HT-29 (cell line): ENCODE measurements around the gene CCDC78. TPM values are rescaled to one million over a fixed set of nuclear protein-coding genes. Genes with fewer than 3 reads are reported as not detected.
"Not testable (repeated sequence)": the region's sequence is repeated elsewhere in the genome, so short reads cannot be mapped to it uniquely, and the experiment has no call there.

Experiments used
- DNase-seq: peaks from one replicate; pipeline ENCODE4 v3.0.0-alpha.2; 2015; ENCODE audit warnings: low spot score
- total RNA-seq: library from RNA; depleted of rRNA; stranded (reverse); fragments of >200 nt; shearing (Covaris generic); gene quantifications from 2 replicates; pipeline ENCODE4 v1.2.3, GENCODE V29; 2014

Gene CCDC78
- total RNA-seq, 1 experiment from 2014 or later = 22.9 TPM

DNA sequence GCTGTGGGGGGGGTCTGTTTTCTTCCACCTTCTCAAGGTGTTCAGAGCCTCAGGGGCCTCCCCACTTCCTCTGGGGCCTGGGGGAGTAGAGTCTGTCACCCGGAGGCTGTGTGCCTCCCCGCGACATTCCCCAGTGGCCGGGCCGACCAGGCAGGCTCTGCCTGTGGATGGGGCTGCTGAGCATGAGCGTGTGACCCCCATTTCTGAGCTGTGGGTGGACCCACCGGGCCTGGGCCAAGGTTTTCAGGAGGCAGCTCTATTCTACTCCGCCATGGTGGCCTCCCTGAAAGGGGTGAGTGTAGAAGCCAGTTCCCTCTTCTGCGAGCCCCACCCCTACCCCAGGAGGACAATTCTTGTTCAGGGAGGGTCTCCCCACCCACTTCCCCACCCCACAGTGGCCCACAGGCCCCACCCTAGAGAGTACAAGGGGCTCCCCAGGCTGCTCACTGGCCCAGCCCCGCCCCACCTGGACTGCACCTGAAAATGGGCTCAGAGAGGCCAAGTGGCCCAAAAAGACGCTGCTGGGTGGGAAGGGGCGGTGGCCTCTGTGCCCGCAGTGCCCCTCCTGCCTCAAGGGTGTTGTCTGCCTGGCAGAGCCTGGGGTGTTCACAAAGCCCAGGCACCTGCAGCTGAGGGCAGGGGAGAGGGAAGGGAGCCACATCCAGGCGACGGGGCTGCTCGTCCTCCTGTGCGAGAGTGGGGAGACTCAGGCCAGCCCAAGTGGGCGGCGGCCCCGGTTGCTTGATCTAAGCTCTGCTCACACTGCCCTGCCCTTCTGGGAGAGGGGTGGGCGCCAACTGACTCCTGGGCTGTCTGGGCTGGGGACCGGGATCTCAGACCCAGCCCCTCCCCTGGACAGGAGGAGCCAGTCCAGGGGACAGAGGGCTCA is 35.6 kb upstream of the CCDC78 start:
- no peak for DNase-seq

GRCh38 chr16:760545-761343 is 34.5 kb upstream of the CCDC78 start, which contains the start of gene MSLN:
Gene MSLN, plus strand, starts transcription at chr16:760734. Its CDS starts 1,947 bp downstream, at chr16:762681.
- DNase-seq = no peak

- no peak for DNase-seq
Measured at GRCh38 chr16:760065-760464, 33.8 kb upstream of the CCDC78 start.

DNA sequence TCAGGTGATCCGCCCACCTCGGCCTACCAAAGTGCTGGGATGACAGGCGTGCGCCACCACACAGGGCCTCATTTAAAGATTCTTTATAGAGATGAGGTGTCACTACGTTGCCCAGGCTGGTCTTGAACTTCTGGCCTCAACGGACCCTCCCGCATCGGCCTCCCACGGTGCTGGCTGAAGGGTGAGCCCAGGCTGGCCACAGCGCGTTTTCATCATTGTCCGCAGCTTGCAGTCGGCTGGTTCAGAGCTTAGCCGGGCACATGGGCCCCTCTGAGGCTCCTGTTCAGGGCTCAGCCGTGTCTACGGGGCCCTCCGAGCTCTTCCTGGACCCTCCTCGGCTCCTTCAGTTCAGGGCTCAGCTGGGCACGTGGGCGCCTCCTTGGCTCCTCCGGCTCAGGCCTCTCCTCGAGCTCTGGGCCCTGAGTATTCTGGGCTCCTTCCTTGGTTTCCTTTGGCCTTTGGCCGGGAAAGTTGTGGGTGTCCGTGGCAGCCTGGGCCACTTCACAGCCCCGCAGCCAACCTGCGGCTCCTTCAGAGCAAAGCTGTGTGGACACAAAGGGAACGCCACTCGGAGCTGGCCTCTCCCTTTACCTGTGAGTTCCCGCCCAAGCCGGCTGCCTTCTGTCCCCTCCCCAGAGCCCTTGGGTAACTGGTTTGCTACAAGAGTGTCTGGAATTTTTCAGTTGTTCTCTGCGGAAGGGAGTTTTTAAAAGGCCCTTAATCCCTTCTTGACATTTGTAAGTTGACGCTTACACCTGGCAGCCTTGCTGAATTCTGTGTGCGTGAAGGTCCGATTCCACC is 33.1 kb upstream of the CCDC78 start:
- DNase-seq = peak; percentile 56

GRCh38 chr16:756428-756827 is 30.2 kb upstream of the CCDC78 start:
- no peak for DNase-seq

GRCh38 chr16:754656-755055 is 28.4 kb upstream of the CCDC78 start:
- no peak for DNase-seq

GRCh38 chr16:754121-754607 is 27.9 kb upstream of the CCDC78 start:
- not testable (repeated sequence) for DNase-seq

DNA sequence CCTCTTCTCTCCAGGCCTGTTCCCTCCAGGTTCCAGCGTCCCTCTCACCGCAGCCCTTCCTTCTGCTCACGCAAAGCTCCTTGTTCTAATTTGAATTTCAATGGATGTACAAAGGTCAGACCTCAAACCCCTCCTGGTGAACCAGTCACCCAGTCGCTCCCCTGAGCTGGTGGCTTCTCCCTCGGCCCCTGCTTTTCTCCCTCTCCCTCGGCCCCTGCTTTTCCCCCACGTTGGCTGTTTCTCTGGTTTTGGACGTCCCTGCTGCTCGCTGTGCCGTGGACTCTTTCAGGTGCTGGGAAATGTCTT is 25.7 kb upstream of the CCDC78 start:
- DNase-seq = no peak

DNA sequence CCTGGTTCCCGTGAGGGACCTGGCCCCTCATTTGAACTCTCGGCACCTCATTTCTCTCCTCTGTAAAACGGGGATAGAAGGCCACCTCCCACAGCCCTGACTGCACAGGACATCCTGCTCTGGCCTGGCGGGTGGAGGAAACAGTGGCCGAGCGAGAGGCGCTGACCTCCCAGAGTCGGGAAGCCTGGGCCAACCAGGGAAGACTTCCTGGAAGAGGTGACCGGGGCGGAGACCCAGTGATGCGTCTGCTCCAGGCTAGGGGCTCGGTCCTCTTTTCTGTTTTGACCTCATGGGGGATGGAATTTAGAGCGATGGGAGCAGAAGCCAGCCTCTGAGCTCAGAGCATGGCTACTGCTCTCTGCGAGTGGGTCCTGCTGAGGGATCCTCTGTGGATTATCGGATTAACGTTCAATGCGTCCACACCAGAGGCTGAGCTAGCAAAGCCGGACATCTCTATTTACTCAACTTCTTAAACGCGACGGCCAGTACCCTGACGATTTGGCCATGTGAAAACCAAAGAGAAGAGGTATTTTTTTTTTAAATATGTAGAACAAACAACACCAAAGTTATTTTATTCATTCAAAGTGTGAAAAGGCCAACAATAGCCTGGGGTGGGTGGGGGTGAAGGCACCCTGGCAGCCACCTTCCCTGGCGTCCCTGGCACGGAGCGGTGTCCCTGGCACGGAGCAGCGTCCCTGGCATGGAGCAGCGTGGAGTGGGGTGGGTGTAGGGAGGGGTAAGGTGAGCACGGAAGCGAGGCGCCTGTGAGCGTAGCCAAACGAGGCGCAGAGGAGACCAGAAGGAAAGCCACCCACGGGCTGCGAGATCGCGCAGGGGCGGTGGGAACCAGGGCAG is 25.1 kb upstream of the CCDC78 start:
- DNase-seq = no peak

DNA sequence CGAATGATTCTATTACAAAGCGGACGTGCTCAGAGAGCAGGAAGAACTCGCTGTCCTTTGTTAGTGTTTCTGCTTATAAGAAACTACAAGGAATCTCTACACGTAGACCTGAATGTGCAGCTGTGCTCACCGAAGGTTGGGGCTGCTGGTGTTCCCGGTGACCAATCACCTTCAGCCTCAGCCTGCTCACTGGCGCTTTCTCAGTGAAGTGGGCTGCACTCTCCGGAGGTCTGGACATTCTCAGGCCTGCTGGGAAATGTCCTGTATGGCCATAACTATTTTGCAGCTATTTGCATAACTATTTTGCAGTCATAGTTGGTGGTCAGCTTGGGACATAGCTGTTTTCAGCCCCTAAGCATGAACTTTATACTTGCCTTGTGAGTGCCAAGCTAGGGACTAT is 24.2 kb upstream of the CCDC78 start:
- no peak for DNase-seq

GRCh38 chr16:749010-749409 is 22.8 kb upstream of the CCDC78 start:
- DNase-seq = no peak

- no peak for DNase-seq
Measured at GRCh38 chr16:747978-748746, 21.9 kb upstream of the CCDC78 start.

DNA sequence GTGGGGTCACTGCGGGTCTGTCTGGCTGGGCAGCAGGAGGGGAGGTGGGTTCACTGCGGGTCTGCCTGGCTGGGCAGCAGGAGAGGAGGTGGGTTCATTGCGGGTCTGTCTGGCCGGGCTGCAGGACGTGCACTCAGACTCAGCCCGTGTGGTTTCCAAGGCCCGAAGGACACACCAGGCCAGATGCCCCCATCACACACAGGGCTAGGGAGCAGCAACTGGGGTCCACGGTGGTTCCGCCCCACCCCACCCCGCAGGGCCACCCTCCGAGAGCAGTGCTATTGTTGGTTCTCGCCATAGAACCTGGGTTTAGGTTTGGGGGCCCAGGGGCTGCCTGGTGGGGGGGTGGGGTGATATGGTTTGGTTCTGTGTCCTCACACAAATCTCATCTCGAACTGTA is 20.4 kb upstream of the CCDC78 start:
- DNase-seq = no peak

DNA sequence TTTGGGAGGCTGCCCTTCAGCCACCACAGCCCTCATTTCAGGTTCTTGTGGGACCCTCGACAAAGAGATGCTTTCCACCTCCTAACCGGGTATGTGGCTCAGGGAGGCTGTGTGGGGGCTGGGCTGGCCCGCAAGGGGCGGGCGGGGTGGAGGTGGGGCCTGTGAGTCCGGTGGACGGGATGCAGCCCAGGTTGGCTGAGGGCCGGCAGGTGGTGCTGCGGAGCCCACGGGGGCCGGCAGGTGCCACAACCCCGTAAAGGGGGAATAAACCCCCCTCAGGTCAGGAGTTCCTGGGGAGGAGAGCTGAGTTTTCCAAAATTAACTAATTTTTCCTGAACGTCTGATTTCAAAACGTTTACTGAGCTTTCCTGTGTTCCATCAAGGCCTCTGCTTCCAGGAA is 19.5 kb upstream of the CCDC78 start:
- peak; percentile 53 for DNase-seq

DNA sequence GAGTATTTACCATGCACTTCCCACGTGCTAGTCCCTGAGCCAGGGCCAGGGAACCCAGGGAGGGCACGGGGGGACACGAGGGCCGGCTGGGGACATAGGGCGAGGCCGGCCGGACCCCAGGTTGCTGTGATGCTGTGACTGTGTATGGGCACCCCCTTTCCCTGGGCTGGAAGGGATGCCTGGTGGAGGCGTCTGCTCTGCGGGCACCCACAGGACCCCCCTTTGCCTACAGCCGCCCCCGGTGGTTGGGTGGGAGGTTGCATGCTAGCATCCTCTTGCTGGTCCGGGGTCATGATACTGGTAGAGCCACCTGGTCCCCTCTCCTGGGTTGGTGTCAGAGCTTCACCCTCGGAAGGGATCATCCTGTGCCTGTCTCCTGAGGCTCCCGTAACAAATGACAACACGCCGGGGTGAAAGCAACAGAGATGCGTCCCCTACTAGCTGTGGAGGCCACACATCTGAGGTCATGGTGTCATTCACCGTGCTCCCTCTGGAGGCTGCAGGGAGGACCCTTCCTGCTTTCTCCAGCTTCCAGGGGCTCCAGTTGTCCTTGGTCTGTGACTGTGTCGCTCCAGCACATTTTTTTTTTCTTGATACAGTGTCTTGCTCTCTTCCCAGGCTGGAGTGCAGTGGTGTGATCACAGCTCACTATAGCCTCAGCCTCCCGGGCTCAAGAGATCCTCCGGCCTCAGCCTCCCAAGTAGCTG is 17.7 kb upstream of the CCDC78 start:
- no peak for DNase-seq

GRCh38 chr16:742894-743293 is 16.7 kb upstream of the CCDC78 start:
- DNase-seq = not testable (repeated sequence)

DNA sequence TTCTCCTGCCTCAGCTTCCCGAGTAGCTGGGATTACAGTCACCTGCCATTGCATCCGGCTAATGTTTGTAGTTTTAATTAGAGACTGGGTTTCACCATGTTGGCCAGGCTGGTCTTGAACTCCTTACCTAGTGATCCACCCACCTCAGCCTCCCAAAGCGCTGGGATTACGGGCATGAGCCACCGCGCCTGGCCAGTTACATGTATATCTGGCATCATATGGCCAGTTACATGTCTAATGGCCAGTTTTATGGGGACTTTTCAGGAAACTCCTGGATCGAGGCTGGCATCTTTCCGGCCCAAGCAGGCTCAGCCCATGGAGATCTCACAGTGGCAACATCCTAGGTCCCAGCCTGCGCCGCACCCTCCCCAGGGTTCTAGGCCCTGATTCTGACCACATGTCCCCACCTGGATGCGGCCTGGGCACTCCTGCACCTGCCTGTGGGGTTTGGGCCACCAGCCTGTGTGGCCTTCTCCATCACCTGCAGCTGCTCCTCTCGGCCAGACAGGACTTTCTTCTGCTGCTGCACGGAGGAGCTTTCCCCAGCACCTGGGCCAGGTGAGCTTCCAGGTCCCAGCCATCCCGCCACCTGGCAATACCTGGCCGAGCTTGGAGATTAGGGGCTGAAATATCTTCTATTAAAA is 15.9 kb upstream of the CCDC78 start:
- no peak for DNase-seq

- DNase-seq = peak; percentile 89
Measured at GRCh38 chr16:740764-741505, 14.7 kb upstream of the CCDC78 start, which contains the start of gene CIAO3. Gene CIAO3, minus strand, starts transcription at chr16:740997. Its CDS starts 12 bp downstream, at chr16:740985.
